WTC11 (cell line): ENCODE measurements around the gene SCAMP3. TPM values are rescaled to one million over a fixed set of nuclear protein-coding genes. Genes with fewer than 3 reads are reported as not detected.

Experiments used
- ATAC-seq: fragments of 200-7000 bp; cut with Tn5 transposase; 2 replicates; pipeline ENCODE4 v1.10.0; 2021; ENCODE audit warnings: mild to moderate bottlenecking, moderate library complexity
- CTCF ChIA-PET: fragments of 300-600 bp; sonication (Branson Sonifier 250); formaldehyde crosslinking; loops from one replicate; lab custom pipeline; 2021; ENCODE audit warnings: antibody characterized with exemption; lab: Charles Lee
- POLR2A ChIA-PET: fragments of 350-600 bp; sonication (Branson Sonifier 250); formaldehyde crosslinking; loops from one replicate; lab custom pipeline; 2021; ENCODE audit warnings: antibody characterized with exemption; lab: Charles Lee
- DNase-seq: peaks from one replicate; pipeline ENCODE4 v3.0.0; 2021; ENCODE audit warnings: low spot score
- H3K27ac Mint-ChIP-seq: 2 replicates; pipeline ENCODE4 v1.8.0; 2021; ENCODE audit warnings: mixed read lengths
- H3K27me3 Mint-ChIP-seq: 2 replicates; pipeline ENCODE4 v1.8.0; 2021; ENCODE audit warnings: low read depth, mild to moderate bottlenecking, moderate library complexity, mixed read lengths
- H3K36me3 Mint-ChIP-seq: 2 replicates; pipeline ENCODE4 v1.8.0; 2021; ENCODE audit warnings: mixed read lengths
- H3K4me1 Mint-ChIP-seq: 2 replicates; pipeline ENCODE4 v1.8.0; 2022; ENCODE audit warnings: mixed read lengths
- H3K4me3 Mint-ChIP-seq: 2 replicates; pipeline ENCODE4 v1.8.0; 2021; ENCODE audit warnings: mild to moderate bottlenecking, moderate library complexity, mixed read lengths
- H3K9me3 Mint-ChIP-seq: 2 replicates; pipeline ENCODE4 v1.8.0; 2021; ENCODE audit warnings: mixed read lengths
- AR ChIP-seq: fragments of 250-450 bp; sonication (Bioruptor Pico); IDR thresholded peaks from 2 replicates; pipeline ENCODE4 v1.9.0; 2021; ENCODE audit warnings: mild to moderate bottlenecking
- ARID4B ChIP-seq: sonication (generic); formaldehyde crosslinking; IDR thresholded peaks from 2 replicates; pipeline ENCODE4 v1.8.0; 2023; ENCODE audit warnings: missing genetic modification reagents, mild to moderate bottlenecking, borderline replicate concordance
- ETV6 ChIP-seq: sonication (generic); formaldehyde crosslinking; IDR thresholded peaks from 2 replicates; pipeline ENCODE4 v1.8.1; 2022; ENCODE audit warnings: mild to moderate bottlenecking, missing genetic modification reagents
- FOXP4 ChIP-seq: sonication (generic); formaldehyde crosslinking; IDR thresholded peaks from 2 replicates; pipeline ENCODE4 v1.8.0; 2022; ENCODE audit warnings: mild to moderate bottlenecking, missing genetic modification reagents
- GRHL2 ChIP-seq: fragments of 250-450 bp; sonication (Bioruptor Pico); IDR thresholded peaks from 2 replicates; pipeline ENCODE4 v1.8.0; 2022; ENCODE audit warnings: mild to moderate bottlenecking, moderate library complexity; ENCODE audit not compliant: insufficient replicate concordance, severe bottlenecking
- GTF2I ChIP-seq: fragments of 250-450 bp; sonication (Bioruptor Pico); conservative IDR thresholded peaks from 2 replicates; pipeline ENCODE4 v1.4.0; 2021; ENCODE audit warnings: mild to moderate bottlenecking
- HMGA2 ChIP-seq: fragments of 250-450 bp; sonication (Bioruptor Pico); IDR thresholded peaks from 2 replicates; pipeline ENCODE4 v1.4.0; 2021; ENCODE audit warnings: mild to moderate bottlenecking, moderate library complexity
- MAX ChIP-seq: sonication (generic); formaldehyde crosslinking; IDR thresholded peaks from 2 replicates; pipeline ENCODE4 v1.8.0; 2022; ENCODE audit warnings: mild to moderate bottlenecking, missing genetic modification reagents
- NFE2L1 ChIP-seq: sonication (generic); formaldehyde crosslinking; IDR thresholded peaks from 2 replicates; pipeline ENCODE4 v1.8.1; 2023; ENCODE audit warnings: missing genetic modification reagents
- TEAD1 ChIP-seq: sonication (generic); formaldehyde crosslinking; IDR thresholded peaks from 2 replicates; pipeline ENCODE4 v1.8.0; 2022; ENCODE audit warnings: mild to moderate bottlenecking, missing genetic modification reagents
- TEAD4 ChIP-seq: sonication (generic); formaldehyde crosslinking; IDR thresholded peaks from 2 replicates; pipeline ENCODE4 v1.8.0; 2022; ENCODE audit warnings: mild to moderate bottlenecking, missing genetic modification reagents
- ZNF138 ChIP-seq: sonication (generic); formaldehyde crosslinking; conservative IDR thresholded peaks from 2 replicates; pipeline ENCODE4 v1.8.1; 2022; ENCODE audit warnings: mild to moderate bottlenecking, moderate library complexity, missing genetic modification reagents
- ZNF423 ChIP-seq: fragments of 250-450 bp; sonication (Bioruptor Pico); IDR thresholded peaks from 2 replicates; pipeline ENCODE4 v2.1.2; 2022; ENCODE audit warnings: mild to moderate bottlenecking, moderate library complexity
- ZNF425 ChIP-seq: fragments of 250-450 bp; sonication (Bioruptor Pico); conservative IDR thresholded peaks from 2 replicates; pipeline ENCODE4 v1.9.0; 2021; ENCODE audit warnings: mild to moderate bottlenecking
- total RNA-seq: library from RNA; stranded (reverse); gene quantifications from 3 replicates; pipeline ENCODE4 v1.2.3, GENCODE V29; 2021
- TF ChIP-seq, protein P1 (sequence below): fragments of 200-600 bp; IDR thresholded peaks from 2 replicates; pipeline ENCODE4 v1.8.0; 2022; ENCODE audit warnings: antibody characterized with exemption
- TF ChIP-seq, protein P2 (sequence below): sonication (generic); formaldehyde crosslinking; IDR thresholded peaks from 2 replicates; pipeline ENCODE4 v1.8.1; 2023; ENCODE audit warnings: mild to moderate bottlenecking, moderate library complexity, missing genetic modification reagents

The SCAMP3 gene
- total RNA-seq, 1 experiment from 2014 or later, result 58.8 TPM

GRCh38 chr1:155245163-155245524 is 17.0 kb downstream of the SCAMP3 start (continued):
- no peak for TF ChIP-seq ZNF138 (CRISPR knock-in tag)
- TF ChIP-seq HMGA2, result no peak
- TF ChIP-seq FOXP4 (CRISPR knock-in tag), result no peak
- no peak for TF ChIP-seq GRHL2
- TF ChIP-seq GTF2I (CRISPR knock-in tag), result no peak
- TF ChIP-seq, protein P1, sequence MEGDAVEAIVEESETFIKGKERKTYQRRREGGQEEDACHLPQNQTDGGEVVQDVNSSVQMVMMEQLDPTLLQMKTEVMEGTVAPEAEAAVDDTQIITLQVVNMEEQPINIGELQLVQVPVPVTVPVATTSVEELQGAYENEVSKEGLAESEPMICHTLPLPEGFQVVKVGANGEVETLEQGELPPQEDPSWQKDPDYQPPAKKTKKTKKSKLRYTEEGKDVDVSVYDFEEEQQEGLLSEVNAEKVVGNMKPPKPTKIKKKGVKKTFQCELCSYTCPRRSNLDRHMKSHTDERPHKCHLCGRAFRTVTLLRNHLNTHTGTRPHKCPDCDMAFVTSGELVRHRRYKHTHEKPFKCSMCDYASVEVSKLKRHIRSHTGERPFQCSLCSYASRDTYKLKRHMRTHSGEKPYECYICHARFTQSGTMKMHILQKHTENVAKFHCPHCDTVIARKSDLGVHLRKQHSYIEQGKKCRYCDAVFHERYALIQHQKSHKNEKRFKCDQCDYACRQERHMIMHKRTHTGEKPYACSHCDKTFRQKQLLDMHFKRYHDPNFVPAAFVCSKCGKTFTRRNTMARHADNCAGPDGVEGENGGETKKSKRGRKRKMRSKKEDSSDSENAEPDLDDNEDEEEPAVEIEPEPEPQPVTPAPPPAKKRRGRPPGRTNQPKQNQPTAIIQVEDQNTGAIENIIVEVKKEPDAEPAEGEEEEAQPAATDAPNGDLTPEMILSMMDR, result no peak
- no peak for TF ChIP-seq NFE2L1 (CRISPR knock-in tag)
- TF ChIP-seq ZNF425 (CRISPR knock-in tag), result no peak

DNA sequence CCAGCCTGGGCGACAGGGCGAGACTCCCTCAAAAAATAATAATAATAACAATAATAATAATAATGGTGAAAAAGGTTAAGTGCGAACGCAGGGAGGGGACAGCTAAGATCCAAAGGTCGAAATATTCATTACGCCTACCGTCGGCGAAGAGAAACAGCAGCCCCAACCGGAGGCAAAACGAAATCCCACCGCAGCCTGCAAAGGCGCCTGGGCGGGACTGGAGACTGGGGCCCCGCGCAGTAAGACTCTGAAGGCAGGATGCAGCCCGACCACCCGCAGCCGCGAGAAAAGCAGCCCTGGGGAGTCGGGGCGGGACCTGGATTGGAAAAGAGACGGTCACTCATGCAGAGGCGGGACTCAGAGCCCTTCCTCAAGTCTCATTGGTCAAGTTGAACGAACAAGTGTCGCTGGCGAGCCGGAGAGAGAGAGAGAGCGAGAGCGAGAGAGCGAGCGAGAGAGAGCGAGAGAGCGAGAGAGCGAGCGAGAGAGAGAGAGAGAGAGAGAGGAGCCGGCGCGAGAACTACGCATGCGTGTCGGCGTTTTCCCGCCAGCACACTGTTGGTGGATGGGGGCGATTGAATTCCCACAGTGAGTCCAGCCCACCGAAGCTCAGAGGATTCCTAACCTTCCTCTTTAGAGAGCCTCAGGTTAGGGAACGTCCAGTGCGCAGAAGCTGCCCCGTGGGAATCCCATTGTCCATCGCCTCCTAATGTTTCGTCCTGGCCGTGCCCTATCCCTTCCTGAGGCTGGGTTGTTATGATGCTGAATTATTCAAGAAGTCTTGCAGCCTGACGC is 17.6 kb downstream of the SCAMP3 start:
- ChIA-PET CTCF (interaction anchor here (0.6 to 1.8 kb wide), 9 partner anchors 29 to 260 kb away, joined by 3 to 7 read pairs (median 3); partner anchors contain the start of gene CLK2), POLR2A (interaction anchor here (0.6 to 2.0 kb wide), 5 partner anchors 17 to 949 kb away, joined by 3 to 6 read pairs (median 5); partner anchors contain the start of genes CLK2 and FDPS)
- Mint-ChIP-seq H3K4me3 (peak overlapping the region; percentile 78), H3K27ac (peak overlapping the region; percentile 99), H3K36me3 (peaks cover 14% of the 10 kb centered on the region), H3K9me3 (no peaks in the 10 kb centered on the region), H3K27me3 (peaks cover 41% of the 10 kb centered on the region), H3K4me1 (peaks cover 28% of the 10 kb centered on the region)
- peak; percentile 96 for DNase-seq
- ATAC-seq, result peak; percentile 93
- no peak for TF ChIP-seq TEAD4
- TF ChIP-seq ETV6, result peak; percentile 91
- no peak for TF ChIP-seq ZNF425 (CRISPR knock-in tag)
- peak; percentile 85; the same call in 1 of the 2 replicates for TF ChIP-seq ARID4B (CRISPR knock-in tag)
- no peak for TF ChIP-seq AR (CRISPR knock-in tag)
- TF ChIP-seq, protein P2, sequence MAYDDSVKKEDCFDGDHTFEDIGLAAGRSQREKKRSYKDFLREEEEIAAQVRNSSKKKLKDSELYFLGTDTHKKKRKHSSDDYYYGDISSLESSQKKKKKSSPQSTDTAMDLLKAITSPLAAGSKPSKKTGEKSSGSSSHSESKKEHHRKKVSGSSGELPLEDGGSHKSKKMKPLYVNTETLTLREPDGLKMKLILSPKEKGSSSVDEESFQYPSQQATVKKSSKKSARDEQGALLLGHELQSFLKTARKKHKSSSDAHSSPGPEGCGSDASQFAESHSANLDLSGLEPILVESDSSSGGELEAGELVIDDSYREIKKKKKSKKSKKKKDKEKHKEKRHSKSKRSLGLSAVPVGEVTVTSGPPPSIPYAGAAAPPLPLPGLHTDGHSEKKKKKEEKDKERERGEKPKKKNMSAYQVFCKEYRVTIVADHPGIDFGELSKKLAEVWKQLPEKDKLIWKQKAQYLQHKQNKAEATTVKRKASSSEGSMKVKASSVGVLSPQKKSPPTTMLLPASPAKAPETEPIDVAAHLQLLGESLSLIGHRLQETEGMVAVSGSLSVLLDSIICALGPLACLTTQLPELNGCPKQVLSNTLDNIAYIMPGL (CRISPR knock-in tag), result peak; percentile 28; the same call in 1 of the 2 replicates
- TF ChIP-seq MAX (CRISPR knock-in tag), result peak; percentile 94
- TF ChIP-seq ZNF423 (CRISPR knock-in tag), result peak; percentile 69
- TF ChIP-seq TEAD1 (CRISPR knock-in tag), result peak; percentile 87
